ENCODE results near the gene FRMD6. TPM values are rescaled to one million over a fixed set of nuclear protein-coding genes. Genes with fewer than 3 reads are reported as not detected.

FRMD6 gene
- total and polyA plus RNA-seq, 10 of the 15 experiments (the other 5 are each of a cell fraction or from before 2014, with no cell fraction given): 0.86 to 7.8 (median 3.3) TPM

DNA sequence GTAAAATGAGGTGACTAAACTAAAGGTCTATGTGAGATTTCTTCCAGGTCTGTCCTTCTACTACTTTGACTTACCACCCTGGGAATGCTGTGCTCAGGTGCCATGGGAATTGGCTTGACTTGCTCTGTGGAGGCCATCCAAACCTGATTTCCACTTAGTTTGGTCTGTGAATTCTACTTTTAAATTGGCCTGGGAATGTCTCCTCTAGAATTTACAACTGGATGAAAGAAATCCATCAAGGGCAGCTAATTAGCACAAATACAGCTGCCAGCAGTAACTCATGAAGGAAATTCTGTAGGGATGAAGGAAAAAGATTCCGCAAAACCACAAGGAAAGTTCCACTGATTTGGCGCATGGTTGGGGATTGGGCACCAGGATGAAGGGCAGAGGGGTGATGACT is 31.7 kb upstream of the FRMD6 start:
- in situ Hi-C loops (cut with MboI) (no loop called here), intact Hi-C loops (cut with micrococcal nuclease; ENCODE audit: unreplicated experiment) (no loop called here)
- Histone ChIP-seq H3K9ac (ENCODE audit: control insufficient read depth, insufficient read depth, low read length) (no peak overlapping the region), H3K4me1 (ENCODE audit: control insufficient read depth, insufficient read depth, low read length) (peaks cover 12% of the 10 kb centered on the region; the same call in 1 of the 2 replicates), H4K20me1 (ENCODE audit: control insufficient read depth, insufficient read depth) (no peaks in the 10 kb centered on the region), H3K4me3 (no peak overlapping the region), H3K79me2 (ENCODE audit: control insufficient read depth, insufficient read depth, low read length) (no peaks in the 10 kb centered on the region), H3K9me3 (replicated peaks; ENCODE audit: control insufficient read depth, insufficient read depth, low read length) (no peaks in the 10 kb centered on the region), H2AFZ (ENCODE audit: control insufficient read depth, low read depth, low read length) (no peak overlapping the region), H3K27ac (ENCODE audit: control insufficient read depth, insufficient read depth) (no peak overlapping the region), H3K4me2 (ENCODE audit: control insufficient read depth, insufficient read depth) (no peak overlapping the region), H3K27me3 (replicated peaks in 1 of 2; ENCODE audit: control insufficient read depth in 2 of 2, insufficient read depth in 2 of 2, low read length in 1 of 2) (no peaks in the 10 kb centered on the region), H3K36me3 (ENCODE audit: control insufficient read depth in 2 of 2, insufficient read depth in 2 of 2, low read length in 1 of 2) (no peaks in the 10 kb centered on the region)
- ChIA-PET RAD21 (ENCODE audit: unreplicated experiment) (no interaction called here), POLR2A (no interaction called here), SMC1A (ENCODE audit: uncharacterized antibody, unreplicated experiment) (interaction anchor here (0.6 to 1.1 kb wide), 2 partner anchors 33 to 1686 kb away, joined by 3 to 4 read pairs; no protein-coding TSS in a partner anchor), CTCF (interaction anchor here (0.6 kb wide), 1 partner anchor 531 kb away, joined by 3 read pairs; no protein-coding TSS in a partner anchor)
- 98% methylated on average over 2 of the region's 2 CpGs for WGBS (ENCODE audit: insufficient coverage, insufficient replicate concordance, low lambda C conversion rate, missing lambda C conversion rate)
- ATAC-seq (no peak), DNase-seq (ENCODE audit: low read depth, low spot score) (no peak), FAIRE-seq (no peak)
- no TSS peak for BruUV-seq (replicated peaks)
- TF ChIP-seq TCF3 (IDR thresholded peaks at IDR 0.05; ENCODE audit: borderline replicate concordance, insufficient read depth, low read depth, low read length) (no peak), RAD21 (IDR thresholded peaks at IDR 0.05; ENCODE audit: insufficient read depth, low read depth, low read length) (no peak), SPI1 (IDR thresholded peaks at IDR 0.05; ENCODE audit: borderline replicate concordance, insufficient read depth, low read depth, low read length) (no peak), DPF2 (IDR thresholded peaks at IDR 0.05) (no peak), TAF1 (IDR thresholded peaks at IDR 0.05; ENCODE audit: borderline replicate concordance, low read depth, low read length) (no peak), TCF7 (IDR thresholded peaks at IDR 0.05; ENCODE audit: borderline replicate concordance) (no peak), CHD2 (IDR thresholded peaks at IDR 0.05; ENCODE audit: borderline replicate concordance, low read depth, low read length) (no peak), NFYB (IDR thresholded peaks at IDR 0.05; ENCODE audit: insufficient read depth, low read depth, low read length) (no peak)
- TF ChIP-seq, protein P1, sequence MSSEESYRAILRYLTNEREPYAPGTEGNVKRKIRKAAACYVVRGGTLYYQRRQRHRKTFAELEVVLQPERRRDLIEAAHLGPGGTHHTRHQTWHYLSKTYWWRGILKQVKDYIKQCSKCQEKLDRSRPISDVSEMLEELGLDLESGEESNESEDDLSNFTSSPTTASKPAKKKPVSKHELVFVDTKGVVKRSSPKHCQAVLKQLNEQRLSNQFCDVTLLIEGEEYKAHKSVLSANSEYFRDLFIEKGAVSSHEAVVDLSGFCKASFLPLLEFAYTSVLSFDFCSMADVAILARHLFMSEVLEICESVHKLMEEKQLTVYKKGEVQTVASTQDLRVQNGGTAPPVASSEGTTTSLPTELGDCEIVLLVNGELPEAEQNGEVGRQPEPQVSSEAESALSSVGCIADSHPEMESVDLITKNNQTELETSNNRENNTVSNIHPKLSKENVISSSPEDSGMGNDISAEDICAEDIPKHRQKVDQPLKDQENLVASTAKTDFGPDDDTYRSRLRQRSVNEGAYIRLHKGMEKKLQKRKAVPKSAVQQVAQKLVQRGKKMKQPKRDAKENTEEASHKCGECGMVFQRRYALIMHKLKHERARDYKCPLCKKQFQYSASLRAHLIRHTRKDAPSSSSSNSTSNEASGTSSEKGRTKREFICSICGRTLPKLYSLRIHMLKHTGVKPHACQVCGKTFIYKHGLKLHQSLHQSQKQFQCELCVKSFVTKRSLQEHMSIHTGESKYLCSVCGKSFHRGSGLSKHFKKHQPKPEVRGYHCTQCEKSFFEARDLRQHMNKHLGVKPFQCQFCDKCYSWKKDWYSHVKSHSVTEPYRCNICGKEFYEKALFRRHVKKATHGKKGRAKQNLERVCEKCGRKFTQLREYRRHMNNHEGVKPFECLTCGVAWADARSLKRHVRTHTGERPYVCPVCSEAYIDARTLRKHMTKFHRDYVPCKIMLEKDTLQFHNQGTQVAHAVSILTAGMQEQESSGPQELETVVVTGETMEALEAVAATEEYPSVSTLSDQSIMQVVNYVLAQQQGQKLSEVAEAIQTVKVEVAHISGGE (CRISPR knock-in tag; IDR thresholded peaks at IDR 0.05): no peak
- TF ChIP-seq, protein P2, sequence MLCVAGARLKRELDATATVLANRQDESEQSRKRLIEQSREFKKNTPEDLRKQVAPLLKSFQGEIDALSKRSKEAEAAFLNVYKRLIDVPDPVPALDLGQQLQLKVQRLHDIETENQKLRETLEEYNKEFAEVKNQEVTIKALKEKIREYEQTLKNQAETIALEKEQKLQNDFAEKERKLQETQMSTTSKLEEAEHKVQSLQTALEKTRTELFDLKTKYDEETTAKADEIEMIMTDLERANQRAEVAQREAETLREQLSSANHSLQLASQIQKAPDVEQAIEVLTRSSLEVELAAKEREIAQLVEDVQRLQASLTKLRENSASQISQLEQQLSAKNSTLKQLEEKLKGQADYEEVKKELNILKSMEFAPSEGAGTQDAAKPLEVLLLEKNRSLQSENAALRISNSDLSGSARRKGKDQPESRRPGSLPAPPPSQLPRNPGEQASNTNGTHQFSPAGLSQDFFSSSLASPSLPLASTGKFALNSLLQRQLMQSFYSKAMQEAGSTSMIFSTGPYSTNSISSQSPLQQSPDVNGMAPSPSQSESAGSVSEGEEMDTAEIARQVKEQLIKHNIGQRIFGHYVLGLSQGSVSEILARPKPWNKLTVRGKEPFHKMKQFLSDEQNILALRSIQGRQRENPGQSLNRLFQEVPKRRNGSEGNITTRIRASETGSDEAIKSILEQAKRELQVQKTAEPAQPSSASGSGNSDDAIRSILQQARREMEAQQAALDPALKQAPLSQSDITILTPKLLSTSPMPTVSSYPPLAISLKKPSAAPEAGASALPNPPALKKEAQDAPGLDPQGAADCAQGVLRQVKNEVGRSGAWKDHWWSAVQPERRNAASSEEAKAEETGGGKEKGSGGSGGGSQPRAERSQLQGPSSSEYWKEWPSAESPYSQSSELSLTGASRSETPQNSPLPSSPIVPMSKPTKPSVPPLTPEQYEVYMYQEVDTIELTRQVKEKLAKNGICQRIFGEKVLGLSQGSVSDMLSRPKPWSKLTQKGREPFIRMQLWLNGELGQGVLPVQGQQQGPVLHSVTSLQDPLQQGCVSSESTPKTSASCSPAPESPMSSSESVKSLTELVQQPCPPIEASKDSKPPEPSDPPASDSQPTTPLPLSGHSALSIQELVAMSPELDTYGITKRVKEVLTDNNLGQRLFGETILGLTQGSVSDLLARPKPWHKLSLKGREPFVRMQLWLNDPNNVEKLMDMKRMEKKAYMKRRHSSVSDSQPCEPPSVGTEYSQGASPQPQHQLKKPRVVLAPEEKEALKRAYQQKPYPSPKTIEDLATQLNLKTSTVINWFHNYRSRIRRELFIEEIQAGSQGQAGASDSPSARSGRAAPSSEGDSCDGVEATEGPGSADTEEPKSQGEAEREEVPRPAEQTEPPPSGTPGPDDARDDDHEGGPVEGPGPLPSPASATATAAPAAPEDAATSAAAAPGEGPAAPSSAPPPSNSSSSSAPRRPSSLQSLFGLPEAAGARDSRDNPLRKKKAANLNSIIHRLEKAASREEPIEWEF (IDR thresholded peaks at IDR 0.05; ENCODE audit: insufficient replicate concordance, low read depth, low read length): no peak
- TF ChIP-seq, protein P3, sequence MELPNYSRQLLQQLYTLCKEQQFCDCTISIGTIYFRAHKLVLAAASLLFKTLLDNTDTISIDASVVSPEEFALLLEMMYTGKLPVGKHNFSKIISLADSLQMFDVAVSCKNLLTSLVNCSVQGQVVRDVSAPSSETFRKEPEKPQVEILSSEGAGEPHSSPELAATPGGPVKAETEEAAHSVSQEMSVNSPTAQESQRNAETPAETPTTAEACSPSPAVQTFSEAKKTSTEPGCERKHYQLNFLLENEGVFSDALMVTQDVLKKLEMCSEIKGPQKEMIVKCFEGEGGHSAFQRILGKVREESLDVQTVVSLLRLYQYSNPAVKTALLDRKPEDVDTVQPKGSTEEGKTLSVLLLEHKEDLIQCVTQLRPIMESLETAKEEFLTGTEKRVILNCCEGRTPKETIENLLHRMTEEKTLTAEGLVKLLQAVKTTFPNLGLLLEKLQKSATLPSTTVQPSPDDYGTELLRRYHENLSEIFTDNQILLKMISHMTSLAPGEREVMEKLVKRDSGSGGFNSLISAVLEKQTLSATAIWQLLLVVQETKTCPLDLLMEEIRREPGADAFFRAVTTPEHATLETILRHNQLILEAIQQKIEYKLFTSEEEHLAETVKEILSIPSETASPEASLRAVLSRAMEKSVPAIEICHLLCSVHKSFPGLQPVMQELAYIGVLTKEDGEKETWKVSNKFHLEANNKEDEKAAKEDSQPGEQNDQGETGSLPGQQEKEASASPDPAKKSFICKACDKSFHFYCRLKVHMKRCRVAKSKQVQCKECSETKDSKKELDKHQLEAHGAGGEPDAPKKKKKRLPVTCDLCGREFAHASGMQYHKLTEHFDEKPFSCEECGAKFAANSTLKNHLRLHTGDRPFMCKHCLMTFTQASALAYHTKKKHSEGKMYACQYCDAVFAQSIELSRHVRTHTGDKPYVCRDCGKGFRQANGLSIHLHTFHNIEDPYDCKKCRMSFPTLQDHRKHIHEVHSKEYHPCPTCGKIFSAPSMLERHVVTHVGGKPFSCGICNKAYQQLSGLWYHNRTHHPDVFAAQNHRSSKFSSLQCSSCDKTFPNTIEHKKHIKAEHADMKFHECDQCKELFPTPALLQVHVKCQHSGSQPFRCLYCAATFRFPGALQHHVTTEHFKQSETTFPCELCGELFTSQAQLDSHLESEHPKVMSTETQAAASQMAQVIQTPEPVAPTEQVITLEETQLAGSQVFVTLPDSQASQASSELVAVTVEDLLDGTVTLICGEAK (IDR thresholded peaks at IDR 0.05; ENCODE audit: borderline replicate concordance): no peak
